Keratinocyte (primary cell): ENCODE data around the gene TP73. TPM values are rescaled to one million over a fixed set of nuclear protein-coding genes. Genes with fewer than 3 reads are reported as not detected.

Experiments
- DNase-seq: peaks from one replicate; pipeline ENCODE4 v3.0.0-alpha.2; 2011; ENCODE audit warnings: low read depth, missing footprints, low spot score
- FAIRE-seq: peaks from 2 replicates; lab custom pipeline; 2011; peaks lifted over from hg19 to GRCh38; lab: Jason Lieb, UNC
- H2AFZ ChIP-seq: 2 replicates; pipeline ENCODE4 v1.6.0; 2012; ENCODE audit warnings: low read length, control low read depth, inconsistent platforms; ENCODE audit not compliant: control insufficient read depth
- H3K27ac ChIP-seq: 2 replicates; pipeline ENCODE4 v1.5.1; 2011; ENCODE audit warnings: low read length; ENCODE audit not compliant: control insufficient read depth, insufficient read depth
- H3K27me3 ChIP-seq: 3 replicates; pipeline ENCODE4 v1.6.0; 2011; ENCODE audit warnings: low read length; ENCODE audit not compliant: control insufficient read depth, insufficient read depth; ENCODE audit errors: extremely low read depth
- H3K36me3 ChIP-seq, 2 experiments: 2 replicates in 1 of 2; 3 replicates in 1 of 2; pipeline ENCODE4 v1.5.1; 2011; ENCODE audit warnings: low read length in 2 of 2, mild to moderate bottlenecking in 1 of 2; ENCODE audit not compliant: control insufficient read depth in 2 of 2, insufficient read depth in 2 of 2; ENCODE audit errors: extremely low read depth in 1 of 2
- H3K4me1 ChIP-seq: 3 replicates; pipeline ENCODE4 v1.5.1; 2011; ENCODE audit warnings: low read length; ENCODE audit not compliant: control insufficient read depth, insufficient read depth; ENCODE audit errors: extremely low read depth
- H3K4me2 ChIP-seq: 3 replicates; pipeline ENCODE4 v1.6.0; 2011; ENCODE audit warnings: low read depth, low read length; ENCODE audit not compliant: control insufficient read depth, insufficient read depth; ENCODE audit errors: extremely low read depth
- H3K4me3 ChIP-seq, 3 experiments: fragments of 200-600 bp in 1 of 3; sonication (generic) in 1 of 3; 2 replicates in 2 of 3; 3 replicates in 1 of 3; pipeline ENCODE4 v1.5.1; 2011 to 2016; ENCODE audit warnings: low read length in 3 of 3, mild to moderate bottlenecking in 3 of 3, control low read depth in 2 of 3, inconsistent platforms in 1 of 3, low read depth in 1 of 3, mixed read lengths in 1 of 3, mixed run types in 1 of 3, moderate library complexity in 1 of 3; ENCODE audit not compliant: control insufficient read depth in 2 of 3, insufficient read depth in 2 of 3; ENCODE audit errors: extremely low read depth in 1 of 3
- H3K79me2 ChIP-seq: 2 replicates; pipeline ENCODE4 v1.6.0; 2012; ENCODE audit warnings: low read length; ENCODE audit not compliant: control insufficient read depth, insufficient read depth
- H3K9ac ChIP-seq: 3 replicates; pipeline ENCODE4 v1.6.0; 2011; ENCODE audit warnings: low read length; ENCODE audit not compliant: control insufficient read depth, insufficient read depth; ENCODE audit errors: extremely low read depth
- H3K9me1 ChIP-seq: 3 replicates; pipeline ENCODE4 v1.6.0; 2011; ENCODE audit warnings: low read length; ENCODE audit not compliant: control insufficient read depth, insufficient read depth; ENCODE audit errors: extremely low read depth
- H3K9me3 ChIP-seq: 2 replicates; pipeline ENCODE4 v1.5.1; 2012; ENCODE audit warnings: low read depth, low read length; ENCODE audit not compliant: control insufficient read depth
- H4K20me1 ChIP-seq: 3 replicates; pipeline ENCODE4 v1.6.0; 2011; ENCODE audit warnings: low read length; ENCODE audit not compliant: control insufficient read depth, insufficient read depth; ENCODE audit errors: extremely low read depth
- EZH2 ChIP-seq: IDR thresholded peaks from one replicate; pipeline ENCODE4 v1.6.1; 2012; ENCODE audit warnings: inconsistent platforms, mild to moderate bottlenecking, low read length, moderate library complexity
- dilution Hi-C: fragments of 300-500 bp; cut with MboI; formaldehyde crosslinking; loops from one replicate; pipeline ENCODE4 v1.7.0; 2020; ENCODE audit warnings: low sequenced_read_pairs; ENCODE audit not compliant: extremely low pct_ligation_motif_present
- polyA plus RNA-seq, 5 experiments: library from polyadenylated mRNA; depleted of rRNA in 3 of 5; stranded (reverse) in 3 of 5; stranded (forward) in 1 of 5; unstranded in 1 of 5; fragments of >200 nt; gene quantifications; 1 replicate in 1 of 5; 2 replicates in 3 of 5; 3 replicates in 1 of 5; pipeline versions ENCODE4 v1.2.1 to v1.2.3, GENCODE V29; 2011 to 2012; ENCODE audit warnings: missing spikeins in 2 of 5, low read depth in 1 of 5, low replicate concordance in 1 of 5
- TF ChIP-seq, protein P1 (sequence below), 3 experiments: IDR thresholded peaks in 1 of 3; conservative IDR thresholded peaks in 1 of 3; optimal IDR thresholded peaks in 1 of 3; 2 replicates in 2 of 3; 3 replicates in 1 of 3; pipeline versions ENCODE3 to v1.5.1; 2011; ENCODE audit warnings: low read length in 3 of 3, mild to moderate bottlenecking in 3 of 3, moderate library complexity in 2 of 3, control low read depth in 1 of 3, inconsistent platforms in 1 of 3; ENCODE audit not compliant: insufficient read depth in 2 of 3; ENCODE audit errors: extremely low read depth in 1 of 3

TP73 gene
- polyA plus RNA-seq, 1 donor (not counting 4 experiments of a cell fraction or from before 2014, with no cell fraction given): 0.14 TPM

DNA sequence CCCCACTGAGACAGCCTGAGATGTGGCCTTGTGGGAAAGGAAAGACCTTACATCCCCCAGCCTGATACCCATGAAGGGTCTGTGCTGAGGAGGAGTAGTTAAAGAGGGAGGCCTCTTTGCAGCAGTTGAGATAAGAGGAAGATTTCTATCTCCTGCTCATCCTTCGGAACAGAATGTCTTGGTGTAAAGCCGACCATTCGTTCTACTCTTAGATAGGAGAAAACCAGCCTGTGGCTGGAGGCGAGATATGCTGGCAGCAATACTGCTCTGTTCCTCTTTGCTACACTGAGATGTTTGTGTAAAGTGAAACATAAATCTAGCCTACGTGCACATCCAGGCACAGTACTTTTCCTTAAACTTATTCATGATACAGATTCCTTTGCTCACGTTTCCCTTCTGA is 98.4 kb downstream of the TP73 start:
- Histone ChIP-seq H3K79me2 (no peaks in the 10 kb centered on the region), H3K9me3 (no peaks in the 10 kb centered on the region), H3K9ac (no peak overlapping the region), H3K4me3 (no peak overlapping the region), H3K4me2 (no peak overlapping the region), H3K4me1 (peaks cover 14% of the 10 kb centered on the region), H2AFZ (no peak overlapping the region), H3K27me3 (peaks cover 5% of the 10 kb centered on the region), H3K9me1 (no peaks in the 10 kb centered on the region), H4K20me1 (no peaks in the 10 kb centered on the region), H3K36me3 (no peaks in the 10 kb centered on the region), H3K27ac (no peak overlapping the region)
- no peak for FAIRE-seq
- no peak for DNase-seq
- no peak for TF ChIP-seq EZH2
- TF ChIP-seq, protein P1, sequence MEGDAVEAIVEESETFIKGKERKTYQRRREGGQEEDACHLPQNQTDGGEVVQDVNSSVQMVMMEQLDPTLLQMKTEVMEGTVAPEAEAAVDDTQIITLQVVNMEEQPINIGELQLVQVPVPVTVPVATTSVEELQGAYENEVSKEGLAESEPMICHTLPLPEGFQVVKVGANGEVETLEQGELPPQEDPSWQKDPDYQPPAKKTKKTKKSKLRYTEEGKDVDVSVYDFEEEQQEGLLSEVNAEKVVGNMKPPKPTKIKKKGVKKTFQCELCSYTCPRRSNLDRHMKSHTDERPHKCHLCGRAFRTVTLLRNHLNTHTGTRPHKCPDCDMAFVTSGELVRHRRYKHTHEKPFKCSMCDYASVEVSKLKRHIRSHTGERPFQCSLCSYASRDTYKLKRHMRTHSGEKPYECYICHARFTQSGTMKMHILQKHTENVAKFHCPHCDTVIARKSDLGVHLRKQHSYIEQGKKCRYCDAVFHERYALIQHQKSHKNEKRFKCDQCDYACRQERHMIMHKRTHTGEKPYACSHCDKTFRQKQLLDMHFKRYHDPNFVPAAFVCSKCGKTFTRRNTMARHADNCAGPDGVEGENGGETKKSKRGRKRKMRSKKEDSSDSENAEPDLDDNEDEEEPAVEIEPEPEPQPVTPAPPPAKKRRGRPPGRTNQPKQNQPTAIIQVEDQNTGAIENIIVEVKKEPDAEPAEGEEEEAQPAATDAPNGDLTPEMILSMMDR (optimal IDR thresholded peaks at IDR 0.05 in 1 of 3, IDR thresholded peaks at IDR 0.05 in 1 of 3, conservative IDR thresholded peaks at IDR 0.05 in 1 of 3; ENCODE audit: extremely low read depth in 1 of 3, insufficient read depth in 2 of 3, low read length in 3 of 3): no peak
- dilution Hi-C loops: no loop called here

DNA sequence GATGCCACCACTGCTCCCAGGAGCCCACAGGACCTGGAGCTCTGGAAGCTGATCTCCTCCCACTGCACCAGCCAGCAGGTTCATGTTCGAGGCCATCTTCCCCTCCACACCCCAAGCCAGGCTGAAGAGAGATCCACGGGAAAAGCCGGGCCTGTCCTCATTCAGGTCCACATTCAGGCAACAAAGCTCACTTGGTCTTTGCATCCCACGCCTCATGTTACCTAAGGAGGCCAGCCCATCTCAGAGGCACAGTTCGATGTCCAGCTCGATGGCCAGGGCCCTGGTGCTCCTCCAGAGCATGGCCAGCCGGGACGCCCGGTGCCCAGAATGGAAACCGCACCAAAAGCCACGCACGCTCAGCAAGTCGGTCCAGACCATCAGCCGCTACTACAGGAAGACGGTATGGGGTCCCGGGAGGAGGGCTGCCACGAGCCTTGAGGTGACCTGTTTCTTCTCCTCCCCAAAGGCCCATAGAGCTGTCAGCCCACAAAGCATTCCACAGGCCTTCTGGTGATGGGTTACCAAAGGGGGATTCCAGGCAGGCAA is 100.2 kb downstream of the TP73 start, which contains the start of gene CCDC27:
CCDC27 (plus strand) TSS at position 51 of the 546 bp plus-strand sequence; CDS start at position 83, 32 bp downstream.
- H3K27me3 ChIP-seq: peaks cover 5% of the 10 kb centered on the region
- dilution Hi-C loops: no loop called here
- no peak within 1 kb of the TSS for H3K4me3 ChIP-seq
- DNase-seq (no peak), FAIRE-seq (no peak)
- H2AFZ ChIP-seq: no peak within 1 kb of the TSS
- H3K4me2 ChIP-seq: no peak within 1 kb of the TSS
- TF ChIP-seq, protein P1 (optimal IDR thresholded peaks at IDR 0.05 in 1 of 3, IDR thresholded peaks at IDR 0.05 in 1 of 3, conservative IDR thresholded peaks at IDR 0.05 in 1 of 3; ENCODE audit: extremely low read depth in 1 of 3, insufficient read depth in 2 of 3, low read length in 3 of 3): no peak
- TF ChIP-seq EZH2: no peak
- no peak within 1 kb of the TSS for H3K9ac ChIP-seq
- no peaks in the 10 kb centered on the region for H4K20me1 ChIP-seq
- no peaks in the 10 kb centered on the region for H3K9me3 ChIP-seq
- no peak within 1 kb of the TSS for H3K27ac ChIP-seq
- peaks cover 6% of the 10 kb centered on the region for H3K4me1 ChIP-seq
- H3K79me2 ChIP-seq: no peaks in the 10 kb centered on the region
- no peaks in the 10 kb centered on the region for H3K36me3 ChIP-seq
- no peaks in the 10 kb centered on the region for H3K9me1 ChIP-seq
